Ecto neural progenitor cell (in vitro differentiated cells): ENCODE data around the gene CTDP1.

Source experiments
- DNase-seq: peaks from one replicate; pipeline ENCODE4 v3.0.0-alpha.2; 2018; ENCODE audit warnings: low spot score

CTDP1 gene

DNA sequence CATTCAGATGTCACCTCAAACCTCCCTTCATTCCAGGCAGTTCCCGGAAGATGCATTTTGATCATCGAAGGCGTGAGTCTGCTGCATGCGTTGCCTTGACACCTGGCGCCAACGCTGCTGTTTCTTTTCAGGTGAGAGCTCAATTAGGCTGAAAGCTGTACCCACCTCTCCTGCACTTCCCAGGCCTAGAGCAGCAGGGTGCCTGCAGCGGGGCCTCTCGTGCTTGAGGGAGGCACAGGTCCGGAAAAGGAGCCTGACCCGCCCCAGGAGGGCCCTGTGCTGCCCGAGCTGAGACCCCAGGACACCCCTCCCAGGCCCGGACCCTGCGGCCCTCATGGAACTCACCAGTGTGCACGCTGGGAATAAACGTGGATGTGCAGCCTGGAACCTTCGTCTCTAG, 86.7 kb downstream of the CTDP1 start:
- no peak for DNase-seq

DNA sequence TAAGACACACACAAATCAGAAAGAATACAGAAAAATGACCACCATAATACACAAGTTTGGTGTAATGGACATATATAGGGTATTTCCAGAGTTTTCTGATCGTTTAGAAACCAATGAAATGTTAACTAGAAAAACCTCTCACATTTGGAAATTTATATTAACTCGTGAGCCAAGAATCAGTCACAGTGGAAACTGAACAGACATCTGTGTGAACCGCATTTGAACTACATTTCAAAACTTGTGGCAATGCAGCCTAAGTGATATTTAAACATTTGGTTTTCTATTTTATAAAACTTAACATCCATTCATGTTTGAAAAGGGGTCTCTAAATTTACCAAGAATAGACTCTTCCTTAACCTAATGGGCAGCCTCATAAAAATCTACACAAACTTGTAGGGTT, 89.1 kb downstream of the CTDP1 start:
- DNase-seq, result no peak

DNA sequence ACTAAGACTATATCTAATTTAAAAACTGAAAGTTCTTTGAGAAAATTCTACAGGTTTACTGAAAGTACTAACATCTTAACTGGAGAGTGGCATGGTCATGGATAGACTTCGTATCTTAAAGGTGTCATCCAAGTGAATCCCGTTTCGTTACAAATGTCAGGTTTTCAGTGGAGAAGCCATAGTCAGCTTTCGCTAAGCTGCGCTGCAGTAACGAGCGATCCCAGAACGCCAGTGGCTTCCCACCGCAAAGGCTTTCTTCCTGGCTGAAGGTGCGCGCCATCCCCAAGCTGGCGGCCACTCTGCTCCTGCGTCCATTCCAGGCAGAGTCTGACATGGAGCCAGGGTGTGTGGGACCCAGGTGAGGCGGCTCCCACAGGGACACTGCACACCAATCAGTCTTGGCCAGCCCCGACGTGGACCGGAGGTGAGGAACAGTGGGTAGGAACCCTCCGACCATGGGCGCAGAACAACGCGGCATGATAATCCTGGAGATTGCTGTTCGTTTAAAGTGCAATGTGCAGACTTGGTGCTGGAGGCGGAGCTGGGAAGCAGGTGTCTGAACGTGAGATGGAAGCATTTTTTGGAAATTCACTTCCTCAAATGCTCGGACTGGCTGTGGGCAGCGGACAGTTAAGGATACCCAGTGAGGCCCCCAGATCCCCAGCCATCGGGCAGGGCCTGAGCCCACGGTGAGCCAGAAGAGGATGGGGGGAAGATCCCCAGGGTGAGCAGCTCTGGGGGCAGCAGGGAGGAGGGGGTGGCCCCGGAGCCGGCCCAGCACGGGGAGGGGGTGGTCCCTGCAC, 90.3 kb downstream of the CTDP1 start:
- no peak for DNase-seq

DNA sequence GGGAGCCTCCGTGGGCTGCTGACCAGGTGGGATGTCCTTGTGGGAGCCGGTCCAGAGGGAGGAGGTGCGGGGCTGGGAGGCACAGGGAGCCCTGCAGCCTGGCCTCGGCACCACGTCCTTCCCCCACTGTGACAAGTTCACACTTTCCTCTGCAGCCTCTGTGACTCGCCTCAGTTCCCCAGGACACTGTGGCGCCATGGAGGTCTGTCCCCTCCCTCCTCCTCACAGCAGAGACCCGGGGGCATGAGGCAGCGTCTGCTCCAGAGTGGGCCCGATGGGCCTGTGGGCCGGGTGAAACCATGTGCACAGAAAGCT, 90.9 kb downstream of the CTDP1 start:
- no peak for DNase-seq

- no peak for DNase-seq
Measured at GRCh38 chr18:79770826-79771225, 91.2 kb downstream of the CTDP1 start.

DNA sequence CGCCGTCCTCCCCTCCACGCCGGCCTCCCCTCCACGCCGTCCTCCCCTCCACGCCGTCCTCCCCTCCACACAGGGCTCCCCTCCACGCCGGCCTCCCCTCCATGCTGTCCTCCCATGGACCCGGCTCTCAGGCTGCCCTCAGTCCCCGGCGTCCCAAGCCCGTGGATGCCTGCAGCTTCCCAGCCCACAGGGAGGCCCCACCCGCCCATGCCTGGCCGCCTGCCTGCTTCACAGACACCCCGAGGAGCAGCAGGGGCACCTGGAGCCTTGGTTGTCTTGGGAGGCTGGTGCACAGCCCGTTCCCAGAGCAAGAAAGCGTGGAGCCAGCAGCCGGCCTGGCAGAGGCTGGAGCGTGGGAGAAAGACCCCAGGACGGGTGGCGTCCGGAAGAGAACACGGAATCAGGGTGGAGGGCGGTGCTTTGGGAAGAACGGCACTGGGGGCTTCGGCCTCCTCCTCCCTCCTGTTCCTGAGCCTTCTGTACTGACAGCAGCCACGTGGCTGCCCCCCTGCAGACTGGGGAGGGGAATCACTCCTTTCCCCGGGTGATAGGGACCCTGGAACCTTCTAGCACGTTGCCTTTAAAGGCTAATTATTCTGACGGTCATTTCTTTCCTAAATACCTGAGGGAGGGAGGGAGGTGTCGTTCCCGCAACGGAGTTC, 92.0 kb downstream of the CTDP1 start:
- DNase-seq, result no peak

DNA sequence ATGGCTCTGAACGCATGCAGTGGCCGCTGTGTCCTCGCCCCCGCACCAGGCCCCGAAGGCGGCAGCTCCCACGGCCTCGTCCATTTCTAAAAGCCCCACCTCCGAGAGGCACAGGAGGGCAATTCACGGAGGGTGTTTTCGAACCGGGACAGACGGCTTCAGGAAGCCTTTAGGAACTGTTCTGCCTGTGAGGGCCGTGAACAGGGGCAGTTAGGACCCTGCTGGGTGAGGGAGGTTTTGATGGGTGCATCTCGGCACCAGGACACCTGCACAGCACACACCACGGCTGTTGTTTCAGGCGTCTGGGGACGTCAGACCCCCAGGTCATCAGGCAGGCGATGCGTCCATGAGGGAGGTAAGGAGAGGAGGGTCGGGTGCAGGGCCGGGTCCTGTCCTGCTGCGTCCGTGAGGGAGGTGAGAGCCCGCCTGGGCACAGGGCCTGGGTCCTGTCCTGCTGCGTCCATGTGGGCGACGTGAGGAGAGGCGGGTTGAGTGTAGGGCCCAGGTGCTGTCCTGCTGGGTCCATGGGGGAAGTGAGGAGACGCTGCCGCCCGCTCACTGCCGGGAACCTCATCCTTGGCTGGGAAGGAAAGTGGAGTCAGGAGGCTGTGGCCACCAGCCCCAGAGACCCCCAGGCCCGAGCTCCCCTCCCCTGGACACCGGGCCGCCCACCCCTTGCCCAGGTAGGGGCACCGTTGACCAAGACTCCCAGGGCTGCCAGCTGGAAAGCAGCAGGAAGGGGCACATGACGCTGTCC, 92.7 kb downstream of the CTDP1 start:
- DNase-seq, result no peak

GRCh38 chr18:79772865-79773696, 93.5 kb downstream of the CTDP1 start:
- no peak for DNase-seq

GRCh38 chr18:79774111-79774510, 94.5 kb downstream of the CTDP1 start:
- no peak for DNase-seq

GRCh38 chr18:79775441-79776221, 96.0 kb downstream of the CTDP1 start:
- DNase-seq, result no peak

DNA sequence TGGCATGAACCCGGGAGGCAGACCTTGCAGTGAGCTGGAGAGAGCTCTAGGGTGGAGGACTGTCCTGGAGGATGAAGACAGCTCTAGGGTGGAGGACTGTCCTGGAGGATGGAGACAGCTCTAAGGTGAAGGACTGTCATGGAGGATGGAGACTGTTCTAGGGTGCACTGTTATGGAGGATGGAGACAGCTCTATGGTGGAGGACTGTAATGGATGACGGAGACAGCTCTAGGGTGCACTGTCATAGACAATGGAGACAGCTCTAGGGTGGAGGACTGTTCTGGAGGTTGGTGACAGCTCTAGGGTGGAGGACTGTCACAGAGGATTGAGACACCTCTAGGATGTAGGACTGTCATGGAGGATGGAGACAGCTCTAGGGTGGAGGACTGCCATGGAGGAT, 97.1 kb downstream of the CTDP1 start:
- no peak for DNase-seq

- no peak for DNase-seq
Measured at GRCh38 chr18:79778291-79778791, 98.7 kb downstream of the CTDP1 start.

DNA sequence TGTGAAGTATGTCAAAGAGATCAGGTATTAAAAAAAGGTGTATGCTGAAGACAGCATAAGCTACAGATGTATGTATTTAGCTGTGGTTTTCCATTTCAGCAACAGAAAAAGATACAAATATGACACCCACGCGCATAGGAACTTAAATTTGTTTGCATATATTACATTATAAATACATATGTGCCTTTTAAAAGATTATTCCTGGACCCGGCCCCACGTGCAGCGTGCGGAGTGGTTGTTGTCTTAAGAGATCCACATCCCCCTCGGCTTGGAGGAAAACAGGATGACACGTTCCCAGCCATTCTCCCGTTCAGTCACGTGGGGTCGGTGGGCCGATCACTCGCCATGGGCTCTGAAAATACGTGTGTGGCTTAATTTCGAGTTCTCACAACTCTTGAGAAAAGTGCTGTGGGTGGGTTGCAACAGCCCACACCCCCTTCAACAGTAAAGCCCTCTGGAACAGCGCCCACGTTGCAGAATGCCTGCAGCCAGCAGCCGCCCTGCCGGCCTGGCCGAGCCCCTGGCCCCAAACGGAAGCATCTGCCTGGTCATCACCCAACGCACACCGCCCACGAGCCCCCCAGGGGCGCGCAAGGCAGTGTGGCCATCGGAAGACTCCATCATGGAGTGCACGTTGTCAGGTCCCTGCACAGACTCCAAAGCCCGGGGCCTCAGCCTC, 99.6 kb downstream of the CTDP1 start:
- no peak for DNase-seq

DNA sequence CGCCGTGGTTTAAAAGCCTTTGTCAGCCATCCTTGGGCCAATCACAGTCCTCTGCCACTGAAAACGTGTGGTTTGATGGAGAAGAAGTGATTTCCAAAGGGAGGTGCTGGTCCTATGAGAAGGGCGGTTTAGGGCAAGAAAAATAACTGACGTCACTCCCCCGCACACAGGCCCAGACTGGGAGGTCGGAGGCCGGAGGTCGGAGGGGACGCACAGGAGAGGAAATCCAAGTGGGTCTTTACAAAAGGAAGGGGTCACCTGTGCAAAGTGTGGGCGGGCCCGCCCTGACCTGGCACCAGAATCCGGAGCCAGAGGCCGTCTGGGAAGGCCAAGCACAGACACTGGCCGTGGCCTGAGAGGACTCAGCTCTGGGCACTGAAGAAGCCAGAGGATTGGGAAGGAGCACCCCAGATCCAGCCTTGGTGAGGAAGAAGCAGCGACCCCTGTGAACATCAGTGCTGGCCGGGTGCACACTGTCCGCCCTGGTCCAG, 100.1 kb downstream of the CTDP1 start:
- no peak for DNase-seq

- no peak for DNase-seq
Measured at GRCh38 chr18:79780547-79780946, 100.9 kb downstream of the CTDP1 start.

DNA sequence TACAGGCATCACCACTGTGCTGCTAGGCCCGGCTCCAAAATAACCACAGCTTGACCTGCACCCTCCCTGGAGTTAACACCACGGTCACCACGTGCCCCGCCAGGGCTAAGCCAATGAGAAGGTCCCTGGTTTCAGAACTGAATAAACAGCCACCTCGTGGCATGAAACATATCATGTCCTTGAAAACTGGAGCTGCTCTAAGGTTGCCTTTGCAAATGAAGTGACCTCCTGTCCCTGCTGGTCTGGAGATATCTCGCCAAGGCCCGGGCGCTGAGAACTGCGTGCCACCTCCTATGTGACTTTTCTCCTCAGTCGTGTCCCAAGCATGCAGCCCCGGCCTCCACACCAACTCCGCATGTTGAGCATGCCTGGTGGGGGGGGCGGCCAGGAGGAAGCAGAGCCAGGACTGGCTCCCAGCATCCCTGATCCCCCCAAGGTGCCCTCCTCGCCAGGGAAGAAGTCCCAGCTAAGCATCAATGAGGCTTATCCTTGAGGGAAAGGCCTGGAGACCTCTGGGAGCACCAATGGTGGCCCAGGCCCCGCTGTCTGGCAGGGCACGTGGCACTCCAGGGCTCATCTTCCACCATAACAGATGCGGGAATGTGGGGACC, 101.8 kb downstream of the CTDP1 start:
- DNase-seq, result no peak

- DNase-seq, result no peak
Measured at GRCh38 chr18:79782566-79783308, 103.1 kb downstream of the CTDP1 start.

DNA sequence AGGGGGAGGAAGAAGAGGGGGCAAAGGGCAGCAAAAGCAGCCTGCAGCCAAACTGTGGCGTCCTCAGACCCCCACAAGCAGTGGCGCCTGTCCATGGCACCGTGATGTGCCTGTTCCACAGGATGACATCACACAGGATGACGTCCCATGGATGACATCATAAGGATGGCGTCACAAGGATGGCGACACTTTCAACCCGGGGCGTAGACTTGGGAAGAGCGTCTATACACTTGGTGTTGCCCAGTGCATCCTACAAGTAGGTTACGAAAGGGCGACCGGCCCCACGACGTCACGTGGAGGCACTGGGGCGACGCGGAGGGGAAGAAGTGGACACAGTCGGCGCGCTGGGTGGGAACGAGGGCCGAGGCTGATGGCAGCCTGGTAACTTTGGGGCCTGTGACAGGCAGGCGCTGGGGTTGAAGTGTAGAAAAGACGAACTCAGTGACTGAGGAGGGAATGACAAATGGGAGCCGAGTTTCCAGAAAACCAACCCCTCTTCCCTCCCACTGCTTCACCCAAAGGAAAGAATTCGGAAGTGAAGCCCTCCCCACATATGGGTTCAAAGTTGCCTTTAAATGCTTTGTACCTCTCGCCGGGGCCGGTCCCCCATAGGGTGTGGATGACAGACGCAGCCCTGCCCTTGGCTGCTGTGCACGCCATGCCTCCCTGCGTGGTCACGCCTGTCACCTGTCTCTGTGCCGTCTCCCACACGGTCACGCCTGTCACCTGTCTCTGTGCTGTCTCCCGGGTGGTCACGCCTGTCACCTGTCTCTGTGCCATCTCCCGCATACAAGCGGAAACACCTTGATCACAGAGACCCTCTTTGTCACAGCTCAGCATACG, 104.7 kb downstream of the CTDP1 start:
- DNase-seq, result no peak
